ENCODE data around the gene TMEM221. TPM values are rescaled to one million over a fixed set of nuclear protein-coding genes. Genes with fewer than 3 reads are reported as not detected.

Gene TMEM221
- total RNA-seq, 3 donors from 2014 or later = not detected

DNA sequence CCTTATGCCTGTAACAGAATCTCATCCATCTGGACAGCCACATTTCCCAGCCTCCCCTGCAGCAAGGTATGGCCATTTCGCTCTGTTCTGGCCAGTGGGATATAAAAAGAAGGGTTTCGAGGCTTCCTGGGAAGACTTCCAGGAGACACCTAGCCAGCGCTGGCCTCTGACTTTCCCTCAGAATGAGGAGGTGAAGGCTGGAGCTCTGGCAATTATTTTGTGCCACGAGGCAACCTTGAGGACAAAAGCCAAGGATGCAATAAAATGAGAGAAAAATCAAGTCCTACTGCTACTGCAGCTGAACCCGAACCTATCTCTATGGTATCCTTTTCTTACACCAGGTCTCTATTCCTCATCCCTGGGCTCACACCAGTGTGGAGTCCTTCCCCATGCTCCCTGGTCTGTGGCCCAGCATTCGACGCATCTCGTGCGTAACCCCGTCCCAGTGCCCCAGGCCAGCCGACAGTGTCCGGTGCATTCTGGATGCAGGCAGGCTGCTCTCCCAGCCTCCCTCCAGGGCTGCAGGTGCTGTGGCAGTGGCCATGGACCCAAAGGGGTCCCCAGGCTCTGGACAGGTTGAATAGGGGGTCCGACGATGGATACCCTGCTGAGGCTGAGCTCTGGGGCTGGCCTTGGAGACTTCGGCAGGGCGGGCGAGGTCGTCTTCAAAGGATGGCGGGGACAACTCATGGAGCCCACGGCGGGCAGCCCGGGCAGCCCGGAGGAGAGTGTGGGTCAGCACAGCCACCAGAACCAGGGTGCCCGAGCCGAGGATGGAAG lies 12.2 kb downstream of the TMEM221 start:
- H3K4me1 Mint-ChIP-seq (ENCODE audit: low read depth) = no peaks in the 10 kb centered on the region
- DNase-seq (no peak), ATAC-seq (no peak)
- no peak overlapping the region for H3K4me3 Mint-ChIP-seq
- H3K27me3 Mint-ChIP-seq (ENCODE audit: low read depth) = peaks cover 3% of the 10 kb centered on the region
- no peaks in the 10 kb centered on the region for H3K9me3 Mint-ChIP-seq
- H3K36me3 Mint-ChIP-seq (ENCODE audit: insufficient read depth) = no peaks in the 10 kb centered on the region

DNA sequence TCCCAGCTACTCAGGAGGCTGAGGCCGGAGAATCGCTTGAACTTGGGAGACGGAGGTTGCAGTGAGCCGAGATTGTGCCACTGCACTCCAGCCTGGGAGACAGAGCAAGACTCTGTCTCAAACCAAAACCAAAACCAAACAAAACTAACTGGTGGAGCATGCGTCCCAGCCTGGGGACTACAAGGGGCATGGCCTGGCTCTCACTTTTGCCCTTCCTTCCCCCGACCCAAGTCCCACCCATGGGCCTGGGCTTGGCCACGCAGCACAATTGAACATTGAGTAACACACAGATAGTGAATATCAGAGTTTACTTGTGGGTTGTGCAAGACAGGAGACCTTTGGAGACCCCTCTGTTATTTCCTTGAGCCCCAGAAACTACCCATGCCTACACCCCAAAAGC lies 13.2 kb downstream of the TMEM221 start:
- no peaks in the 10 kb centered on the region for H3K4me1 Mint-ChIP-seq (ENCODE audit: low read depth)
- H3K27me3 Mint-ChIP-seq (ENCODE audit: low read depth) = peaks cover 3% of the 10 kb centered on the region
- no peak overlapping the region for H3K4me3 Mint-ChIP-seq
- H3K36me3 Mint-ChIP-seq (ENCODE audit: insufficient read depth) = no peaks in the 10 kb centered on the region
- H3K9me3 Mint-ChIP-seq = no peaks in the 10 kb centered on the region
- DNase-seq (no peak), ATAC-seq (no peak)

DNA sequence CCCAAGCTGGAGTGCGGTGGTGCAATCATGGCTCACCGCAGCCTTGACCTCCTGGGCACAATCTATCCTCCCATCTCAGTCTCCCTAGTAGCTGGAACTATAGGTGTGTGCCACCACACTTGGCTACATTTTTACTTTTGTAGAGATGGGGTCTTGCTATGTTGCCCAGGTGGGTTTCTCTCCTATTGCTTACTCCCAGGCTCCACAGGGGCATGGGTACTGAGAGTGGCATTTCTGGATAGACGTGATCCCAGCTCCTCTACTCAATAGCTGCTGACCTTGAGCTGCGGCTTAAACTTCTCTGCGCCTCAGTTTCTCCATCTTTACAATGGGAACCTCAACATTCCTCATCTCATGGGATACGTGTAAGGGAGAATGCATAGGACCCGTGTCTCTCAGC lies 17.1 kb downstream of the TMEM221 start:
- DNase-seq (no peak), ATAC-seq (no peak)
- Mint-ChIP-seq H3K9me3 (no peaks in the 10 kb centered on the region), H3K4me3 (no peak overlapping the region), H3K27me3 (ENCODE audit: low read depth) (no peaks in the 10 kb centered on the region), H3K36me3 (ENCODE audit: insufficient read depth) (no peaks in the 10 kb centered on the region), H3K4me1 (ENCODE audit: low read depth) (no peaks in the 10 kb centered on the region)

DNA sequence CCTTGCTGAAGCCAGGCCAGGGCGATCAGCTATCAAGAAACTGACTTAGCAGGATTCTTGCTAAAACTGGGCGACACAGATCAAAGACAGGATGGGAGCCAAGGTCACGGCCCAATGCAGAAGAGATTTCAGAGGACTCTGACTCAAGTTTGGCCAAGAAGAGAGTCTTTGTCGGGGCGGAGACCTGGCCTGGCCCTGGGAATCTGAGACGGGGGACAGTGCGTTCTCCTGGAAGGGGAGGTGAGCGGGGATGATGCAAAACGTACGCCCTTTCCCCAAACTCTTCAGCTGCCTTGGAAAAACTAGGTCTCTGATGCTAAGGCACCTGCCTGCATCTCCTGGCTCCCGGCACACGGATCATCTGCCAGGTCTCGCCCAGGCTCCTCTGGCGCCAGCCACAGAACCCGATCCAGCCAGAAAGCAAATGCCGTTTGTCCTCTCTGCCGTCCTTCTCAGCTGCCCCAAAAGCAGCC lies 18.8 kb downstream of the TMEM221 start:
- no peak for ATAC-seq
- H3K9me3 Mint-ChIP-seq = no peaks in the 10 kb centered on the region
- no peaks in the 10 kb centered on the region for H3K4me1 Mint-ChIP-seq (ENCODE audit: low read depth)
- DNase-seq = no peak
- H3K4me3 Mint-ChIP-seq = no peak overlapping the region
- H3K27me3 Mint-ChIP-seq (ENCODE audit: low read depth) = no peaks in the 10 kb centered on the region
- H3K36me3 Mint-ChIP-seq (ENCODE audit: insufficient read depth) = no peaks in the 10 kb centered on the region

DNA sequence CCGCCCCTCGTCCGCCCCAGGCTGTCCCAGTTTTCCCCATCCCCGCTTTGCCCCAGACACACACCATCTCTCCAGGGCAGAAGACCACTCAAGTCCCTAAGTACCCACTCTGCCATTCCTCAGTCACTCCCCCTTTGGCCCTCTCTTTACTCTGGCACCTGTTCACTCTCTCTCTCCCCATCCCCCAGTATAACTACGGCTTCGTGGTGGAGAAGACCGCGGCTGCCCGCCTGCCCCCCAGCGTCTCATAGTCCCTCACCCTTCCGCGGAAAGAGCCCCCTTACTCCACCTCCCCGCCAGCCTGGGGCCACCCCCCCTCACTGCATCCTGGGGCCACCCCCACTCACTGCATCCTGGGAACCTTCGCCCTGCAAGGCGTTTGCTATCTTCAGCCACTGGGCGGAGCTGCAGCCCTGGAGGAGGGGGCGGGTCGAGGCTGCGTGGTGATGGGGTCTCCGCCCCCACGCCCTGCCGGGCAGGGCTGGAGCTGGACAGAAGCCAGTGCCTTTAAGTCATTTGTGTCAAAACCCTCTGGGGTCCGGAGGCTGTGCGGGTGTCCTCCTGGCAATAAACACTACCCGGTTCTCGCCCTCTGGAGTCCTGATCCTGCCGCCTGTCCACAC lies 23.6 kb downstream of the TMEM221 start:
- Mint-ChIP-seq H3K27me3 (ENCODE audit: low read depth) (no peaks in the 10 kb centered on the region), H3K36me3 (ENCODE audit: insufficient read depth) (peaks cover 2% of the 10 kb centered on the region), H3K4me1 (ENCODE audit: low read depth) (peaks cover 2% of the 10 kb centered on the region), H3K9me3 (no peaks in the 10 kb centered on the region), H3K4me3 (no peak overlapping the region)
- DNase-seq = no peak
- peak; percentile 44 to 46 for ATAC-seq

DNA sequence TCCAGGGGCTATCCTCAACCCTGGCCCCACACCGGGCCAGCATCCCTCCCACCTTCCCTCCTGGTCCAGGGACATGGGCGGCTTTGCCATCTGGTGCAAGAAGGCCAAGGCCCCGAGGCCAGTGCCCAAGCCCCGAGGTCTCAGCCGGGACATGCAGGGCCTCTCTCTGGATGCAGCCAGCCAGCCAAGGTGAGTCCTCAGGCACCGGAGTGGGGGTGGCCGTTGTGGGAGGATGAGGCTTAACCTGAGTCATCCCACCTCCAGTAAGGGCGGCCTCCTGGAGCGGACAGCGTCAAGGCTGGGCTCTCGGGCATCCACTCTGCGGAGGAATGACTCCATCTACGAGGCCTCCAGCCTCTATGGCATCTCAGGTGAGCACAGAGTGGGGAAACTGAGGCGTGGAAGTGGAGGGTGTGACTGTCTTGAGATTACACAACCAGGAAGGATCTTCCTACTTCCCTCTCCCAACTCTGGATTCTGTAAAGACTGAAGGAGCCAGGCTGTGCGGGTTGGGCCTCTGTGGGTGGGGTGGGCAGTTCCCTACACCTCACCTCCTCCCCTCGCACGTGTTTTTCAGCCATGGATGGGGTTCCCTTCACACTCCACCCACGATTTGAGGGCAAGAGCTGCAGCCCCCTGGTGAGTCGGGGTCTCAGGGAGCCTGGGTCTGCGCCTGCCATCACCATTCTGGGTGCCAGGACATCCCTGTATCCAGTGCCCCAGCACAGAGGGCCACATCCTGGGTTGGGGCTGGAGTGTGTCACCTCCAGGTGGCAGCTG lies 24.8 kb downstream of the TMEM221 start:
- H3K9me3 Mint-ChIP-seq = no peaks in the 10 kb centered on the region
- no peak for ATAC-seq

DNA sequence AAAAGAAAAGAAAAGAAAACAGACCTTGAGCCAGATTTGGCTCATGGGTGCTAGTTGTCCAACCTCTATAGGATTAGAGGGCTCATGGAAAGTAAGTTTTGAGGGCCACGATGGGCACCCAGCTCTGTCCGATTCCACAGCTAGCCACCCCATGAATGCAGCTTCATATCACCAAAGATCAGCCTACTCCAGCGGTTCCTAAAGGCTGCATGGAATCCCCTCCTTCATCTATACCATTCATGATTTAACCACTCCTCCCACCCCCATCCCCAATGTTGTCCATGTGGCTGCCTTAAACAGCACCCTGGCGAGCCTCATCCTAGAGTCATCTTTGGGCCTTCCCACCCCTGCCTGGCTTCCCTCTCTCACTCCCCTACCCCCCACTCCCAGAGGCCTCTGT lies 26.5 kb downstream of the TMEM221 start:
- Mint-ChIP-seq H3K4me3 (no peak overlapping the region), H3K9me3 (no peaks in the 10 kb centered on the region), H3K27me3 (ENCODE audit: low read depth) (no peaks in the 10 kb centered on the region), H3K4me1 (ENCODE audit: low read depth) (peaks cover 10% of the 10 kb centered on the region), H3K36me3 (ENCODE audit: insufficient read depth) (peaks cover 3% of the 10 kb centered on the region)
- ATAC-seq (no peak), DNase-seq (no peak)

More for the DNA sequence above, 24.8 kb downstream of the TMEM221 start:
- no peaks in the 10 kb centered on the region for H3K27me3 Mint-ChIP-seq (ENCODE audit: low read depth)
- peaks cover 10% of the 10 kb centered on the region for H3K4me1 Mint-ChIP-seq (ENCODE audit: low read depth)
- H3K36me3 Mint-ChIP-seq (ENCODE audit: insufficient read depth) = peaks cover 2% of the 10 kb centered on the region
- no peak for DNase-seq
- no peak overlapping the region for H3K4me3 Mint-ChIP-seq

DNA sequence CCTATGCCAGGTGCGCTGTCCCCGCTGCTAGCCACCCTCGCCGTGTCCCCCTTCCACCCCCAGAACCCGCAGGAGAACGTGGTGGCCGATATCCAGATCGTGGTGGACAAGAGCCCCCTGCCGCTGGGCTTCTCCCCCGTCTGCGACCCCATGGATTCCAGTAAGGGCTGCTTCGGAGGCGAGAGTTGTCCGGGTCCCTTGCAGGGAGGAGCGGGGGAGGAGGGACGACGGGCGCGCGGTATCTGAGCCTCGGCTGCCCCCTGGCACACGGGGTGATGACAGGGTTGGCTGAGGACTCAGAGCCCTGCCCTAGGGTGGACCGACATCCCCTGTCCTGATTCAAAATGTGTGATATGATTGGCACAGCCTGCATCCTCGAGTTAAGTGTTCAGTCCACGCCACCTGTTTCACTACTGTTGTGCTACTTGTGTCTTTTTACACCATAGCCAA lies 28.0 kb downstream of the TMEM221 start:
- peaks cover 7% of the 10 kb centered on the region for H3K36me3 Mint-ChIP-seq (ENCODE audit: insufficient read depth)
- H3K4me1 Mint-ChIP-seq (ENCODE audit: low read depth) = peaks cover 10% of the 10 kb centered on the region
- H3K4me3 Mint-ChIP-seq = peak overlapping the region; percentile 91
- H3K27me3 Mint-ChIP-seq (ENCODE audit: low read depth) = no peaks in the 10 kb centered on the region
- no peaks in the 10 kb centered on the region for H3K9me3 Mint-ChIP-seq
- DNase-seq = no peak
- ATAC-seq = peak in 1 of 2 donors; percentile 13

DNA sequence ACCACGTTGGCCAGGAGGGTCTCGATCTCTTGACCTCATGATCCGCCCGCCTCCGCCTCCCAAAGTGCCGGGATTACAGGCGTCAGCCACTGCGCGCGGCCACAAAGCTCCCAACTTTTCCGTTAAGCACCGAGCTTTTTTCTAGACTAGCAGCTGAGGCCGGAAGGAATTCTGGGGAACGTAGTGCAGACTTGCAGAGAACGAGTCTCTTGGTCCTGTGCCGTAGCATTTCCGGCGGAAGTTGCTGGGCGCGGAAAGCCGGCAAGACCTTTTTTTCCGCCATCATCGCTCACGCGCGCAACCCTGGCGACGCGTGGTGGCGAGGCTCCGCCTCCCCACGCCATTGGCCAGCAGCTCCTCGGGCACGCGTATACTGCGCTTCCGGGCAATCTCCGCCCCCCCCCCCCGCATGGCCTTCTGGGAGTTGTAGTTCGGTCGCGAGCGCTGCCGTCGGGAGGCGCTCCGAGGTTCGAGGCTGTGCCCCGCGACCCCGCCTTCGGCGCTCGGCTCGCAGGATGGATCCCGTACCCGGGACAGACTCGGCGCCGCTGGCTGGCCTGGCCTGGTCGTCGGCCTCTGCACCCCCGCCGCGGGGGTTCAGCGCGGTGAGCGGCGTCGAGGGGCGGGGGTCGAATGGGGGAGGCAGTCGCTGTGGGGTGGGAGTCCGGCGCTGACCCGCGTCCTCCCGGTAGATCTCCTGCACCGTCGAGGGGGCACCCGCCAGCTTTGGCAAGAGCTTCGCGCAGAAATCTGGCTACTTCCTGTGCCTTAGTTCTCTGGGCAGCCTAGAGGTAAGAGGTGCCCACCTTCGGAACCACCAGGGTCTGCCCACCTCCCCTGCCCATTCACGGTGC lies 28.6 kb downstream of the TMEM221 start, which contains the start of gene MVB12A:
MVB12A (plus strand) TSS at position 427 of the 854 bp plus-strand sequence; CDS start at position 516, 89 bp downstream.
- peak; percentile 95 to 98 for ATAC-seq
- Mint-ChIP-seq H3K9me3 (no peaks in the 10 kb centered on the region), H3K4me3 (peak within 1 kb of the TSS; percentile 91), H3K27me3 (ENCODE audit: low read depth) (no peaks in the 10 kb centered on the region), H3K36me3 (ENCODE audit: insufficient read depth) (peaks cover 8% of the 10 kb centered on the region), H3K4me1 (ENCODE audit: low read depth) (peaks cover 10% of the 10 kb centered on the region)
- DNase-seq = peak; percentile 92

DNA sequence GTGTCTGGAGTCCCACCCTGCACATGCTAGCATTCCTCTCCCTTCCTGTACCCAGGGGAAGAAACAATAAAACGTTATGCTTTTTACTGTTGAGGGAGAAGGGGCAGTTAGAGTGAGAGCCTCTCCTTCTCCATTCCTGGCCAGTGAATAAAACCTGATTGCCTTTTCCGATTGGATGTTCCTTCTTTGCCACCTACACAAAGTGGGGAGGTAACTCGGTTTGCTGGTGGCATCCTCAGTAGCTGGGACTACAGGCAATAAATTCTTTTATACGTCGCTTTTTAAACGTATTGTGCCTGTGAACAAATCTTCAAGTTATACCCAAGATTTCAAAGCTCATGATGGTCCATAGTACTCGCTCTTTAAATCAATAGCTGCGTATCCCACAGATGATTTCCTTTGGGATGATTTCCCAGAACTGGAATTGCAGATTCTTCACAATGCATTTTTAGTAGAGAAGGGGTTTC lies 29.3 kb downstream of the TMEM221 start:
- peaks cover 10% of the 10 kb centered on the region for H3K4me1 Mint-ChIP-seq (ENCODE audit: low read depth)
- peaks cover 11% of the 10 kb centered on the region for H3K36me3 Mint-ChIP-seq (ENCODE audit: insufficient read depth)
- no peak for ATAC-seq
- no peaks in the 10 kb centered on the region for H3K9me3 Mint-ChIP-seq
- DNase-seq = no peak
- H3K27me3 Mint-ChIP-seq (ENCODE audit: low read depth) = no peaks in the 10 kb centered on the region
- peak overlapping the region; percentile 91 for H3K4me3 Mint-ChIP-seq

DNA sequence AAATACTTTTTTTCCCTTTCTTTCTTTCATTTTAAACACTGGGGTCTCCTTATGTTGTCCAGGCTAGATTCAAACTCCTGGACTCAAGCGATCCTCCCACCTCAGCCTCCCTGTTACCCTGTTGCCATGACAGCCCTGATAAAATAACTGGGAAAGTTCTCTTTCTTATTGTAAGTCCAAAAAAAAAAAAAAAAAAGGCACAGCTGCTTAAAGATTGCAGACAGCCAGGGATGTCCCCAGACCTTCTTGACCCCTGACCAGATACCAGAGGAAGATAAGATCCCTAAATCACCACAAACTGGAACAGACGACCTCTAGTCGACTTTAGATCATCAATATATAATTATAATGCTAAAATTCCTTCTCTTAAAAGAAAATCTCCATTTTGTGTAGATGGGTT lies 29.8 kb downstream of the TMEM221 start:
- H3K36me3 Mint-ChIP-seq (ENCODE audit: insufficient read depth) = peaks cover 11% of the 10 kb centered on the region
- H3K27me3 Mint-ChIP-seq (ENCODE audit: low read depth) = no peaks in the 10 kb centered on the region
- peak overlapping the region; percentile 91 for H3K4me3 Mint-ChIP-seq
- H3K4me1 Mint-ChIP-seq (ENCODE audit: low read depth) = peaks cover 10% of the 10 kb centered on the region
- H3K9me3 Mint-ChIP-seq = no peaks in the 10 kb centered on the region
- no peak for DNase-seq
- no peak for ATAC-seq

DNA sequence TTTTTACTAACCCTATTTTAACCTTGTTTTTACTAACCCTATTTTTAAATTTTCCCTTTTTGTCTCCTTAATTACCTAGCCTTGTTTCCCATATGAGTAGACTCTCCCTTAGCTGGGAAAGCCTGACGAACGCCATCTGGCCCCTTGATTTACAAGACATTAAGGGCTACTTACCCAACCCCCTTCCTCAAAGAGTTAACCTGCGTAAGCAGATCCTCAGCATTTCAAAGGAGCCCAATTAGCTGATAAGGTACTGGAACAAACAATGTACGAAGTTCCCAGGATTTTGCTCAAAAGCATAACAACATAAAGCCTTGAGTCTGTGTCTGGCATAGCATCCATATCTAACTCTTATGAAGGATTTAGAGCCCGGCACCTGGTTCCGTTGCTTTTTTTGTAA lies 33.3 kb downstream of the TMEM221 start:
- H3K27me3 Mint-ChIP-seq (ENCODE audit: low read depth) = no peaks in the 10 kb centered on the region
- H3K4me3 Mint-ChIP-seq = no peak overlapping the region
- DNase-seq (no peak), ATAC-seq (no peak)
- peaks cover 19% of the 10 kb centered on the region for H3K4me1 Mint-ChIP-seq (ENCODE audit: low read depth)
- peaks cover 19% of the 10 kb centered on the region for H3K36me3 Mint-ChIP-seq (ENCODE audit: insufficient read depth)
- H3K9me3 Mint-ChIP-seq = no peaks in the 10 kb centered on the region

DNA sequence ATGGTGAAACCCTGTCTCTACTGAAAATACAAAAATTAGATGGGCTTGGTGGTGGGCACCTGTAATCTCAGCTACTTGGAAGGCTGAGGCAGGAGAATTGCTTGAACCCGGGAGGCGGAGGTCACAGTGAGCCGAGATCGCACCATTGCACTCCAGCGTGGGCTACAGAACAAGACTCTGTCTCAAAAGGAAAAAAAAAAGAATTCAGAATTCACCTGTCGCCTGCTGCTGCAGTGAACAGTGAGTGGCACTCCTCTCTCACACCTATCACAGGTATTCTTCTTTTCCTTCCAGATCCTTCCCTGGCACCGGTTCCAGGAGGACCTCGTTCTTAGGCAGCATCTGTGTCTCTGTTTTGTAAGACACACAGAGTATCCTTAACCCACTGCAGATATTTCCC lies 34.4 kb downstream of the TMEM221 start:
- no peaks in the 10 kb centered on the region for H3K27me3 Mint-ChIP-seq (ENCODE audit: low read depth)
- no peaks in the 10 kb centered on the region for H3K9me3 Mint-ChIP-seq
- H3K4me1 Mint-ChIP-seq (ENCODE audit: low read depth) = peaks cover 12% of the 10 kb centered on the region
- H3K4me3 Mint-ChIP-seq = no peak overlapping the region
- ATAC-seq (no peak), DNase-seq (no peak)
- H3K36me3 Mint-ChIP-seq (ENCODE audit: insufficient read depth) = peaks cover 19% of the 10 kb centered on the region

Data from activated T-cell treated with anti-CD3 and anti-CD28 coated beads, Interleukin-2, amount 50 U/mL, for 4 hours (primary cell).